OCI-LY7 (cell line): Measurements from ENCODE around the gene C1orf21. TPM values are rescaled to one million over a fixed set of nuclear protein-coding genes. Genes with fewer than 3 reads are reported as not detected.

Experiments
- BruUV-seq: library from RNA; stranded (reverse); fragments of 400-500 nt; replicated peaks from 2 replicates; lab custom pipeline; 2021; lab: Mats Ljungman, UMichigan
- CTCF ChIA-PET: fragments of 300-600 bp; sonication (Branson Sonifier 250); formaldehyde crosslinking; loops from one replicate; lab custom pipeline; 2022; ENCODE audit warnings: antibody characterized with exemption; ENCODE audit not compliant: unreplicated experiment; lab: Charles Lee
- POLR2A ChIA-PET: fragments of 300-600 bp; sonication (Branson Sonifier 250); formaldehyde crosslinking; loops from one replicate; lab custom pipeline; 2022; ENCODE audit warnings: antibody characterized with exemption; lab: Charles Lee
- DNase-seq: peaks from one replicate; pipeline ENCODE4 v3.0.0-alpha.2; 2015; ENCODE audit warnings: low spot score
- H2AFZ ChIP-seq: fragments of 200-600 bp; sonication (generic), shearing (Covaris generic); 2 replicates; pipeline ENCODE4 v1.6.1; 2014; ENCODE audit warnings: mild to moderate bottlenecking, antibody characterized with exemption, low read length, moderate library complexity
- H3K27ac ChIP-seq: fragments of 200-600 bp; sonication (generic); 2 replicates; pipeline ENCODE4 v1.5.1; 2014; ENCODE audit warnings: mixed run types, low read depth, mild to moderate bottlenecking, moderate library complexity, low read length, inconsistent platforms; ENCODE audit not compliant: poor library complexity, severe bottlenecking
- H3K36me3 ChIP-seq: fragments of 200-600 bp; sonication (generic); 2 replicates; pipeline ENCODE4 v1.6.1; 2014; ENCODE audit warnings: mild to moderate bottlenecking, antibody characterized with exemption, low read length, moderate library complexity, mixed read lengths; ENCODE audit not compliant: insufficient read depth
- H3K4me1 ChIP-seq: fragments of 200-600 bp; sonication (generic); 2 replicates; pipeline ENCODE4 v1.5.1; 2014; ENCODE audit warnings: mild to moderate bottlenecking, low read length; ENCODE audit not compliant: insufficient read depth, poor library complexity, severe bottlenecking
- H3K4me2 ChIP-seq: fragments of 200-600 bp; sonication (generic); 2 replicates; pipeline ENCODE4 v1.6.1; 2014; ENCODE audit warnings: mild to moderate bottlenecking, low read length
- H3K4me3 ChIP-seq: fragments of 200-600 bp; sonication (generic); 2 replicates; pipeline ENCODE4 v1.5.1; 2014; ENCODE audit warnings: mild to moderate bottlenecking, low read depth, low read length; ENCODE audit not compliant: poor library complexity, severe bottlenecking
- H3K79me2 ChIP-seq: fragments of 200-600 bp; sonication (generic); 2 replicates; pipeline ENCODE4 v1.6.1; 2016; ENCODE audit warnings: low read depth, mild to moderate bottlenecking, low read length, moderate library complexity, mixed read lengths; ENCODE audit not compliant: insufficient read depth
- H3K9me2 ChIP-seq: fragments of 200-600 bp; sonication (generic); 2 replicates; pipeline ENCODE4 v1.6.1; 2016; ENCODE audit warnings: mild to moderate bottlenecking, low read length, mixed read lengths; ENCODE audit not compliant: insufficient read depth
- H3K9me3 ChIP-seq: fragments of 200-600 bp; sonication (generic); 2 replicates; pipeline ENCODE4 v1.6.1; 2014; ENCODE audit warnings: mild to moderate bottlenecking, mixed run types, low read length, mixed read lengths
- H4K20me1 ChIP-seq: fragments of 200-600 bp; sonication (generic); 2 replicates; pipeline ENCODE4 v1.6.1; 2014; ENCODE audit warnings: mild to moderate bottlenecking, antibody characterized with exemption, low read length, moderate library complexity, mixed read lengths; ENCODE audit not compliant: insufficient read depth
- CTCF ChIP-seq: fragments of 200-600 bp; sonication (generic); conservative IDR thresholded peaks from 2 replicates; pipeline ENCODE4 v1.5.1; 2014; ENCODE audit warnings: mild to moderate bottlenecking, antibody characterized with exemption, low read length, moderate library complexity, mixed read lengths
- EZH2phosphoT487 ChIP-seq: fragments of 200-600 bp; sonication (generic); IDR thresholded peaks from 2 replicates; pipeline ENCODE4 v1.6.1; 2018; ENCODE audit warnings: low read depth, borderline replicate concordance, mild to moderate bottlenecking, mixed run types, antibody characterized with exemption, low read length, moderate library complexity, mixed read lengths
- intact Hi-C: fragments of 100-400 bp; cut with micrococcal nuclease; formaldehyde crosslinking; loops from one replicate; pipeline ENCODE4 v1.10.0; 2022; ENCODE audit not compliant: unreplicated experiment
- total RNA-seq, 2 experiments: library from RNA; depleted of rRNA in 1 of 2; stranded (reverse); fragments of >200 nt in 1 of 2; shearing (Covaris generic) in 1 of 2; gene quantifications; 2 replicates each; pipeline ENCODE4 v1.2.3, GENCODE V29; 2014 to 2022

The C1orf21 gene
- total RNA-seq, 2 experiments from 2014 or later: not detected

- CTCF ChIA-PET: no interaction called here
- H4K20me1 ChIP-seq: no peaks in the 10 kb centered on the region
- H3K9me3 ChIP-seq: no peaks in the 10 kb centered on the region
- no peaks in the 10 kb centered on the region for H3K36me3 ChIP-seq
- H3K27ac ChIP-seq: no peak overlapping the region
- no TSS peak for BruUV-seq
- no peaks in the 10 kb centered on the region for H3K79me2 ChIP-seq
- no peaks in the 10 kb centered on the region for H3K9me2 ChIP-seq
- H3K4me2 ChIP-seq: no peak overlapping the region
- POLR2A ChIA-PET: no interaction called here
- no peak overlapping the region for H3K4me3 ChIP-seq
- TF ChIP-seq EZH2phosphoT487: no peak
- intact Hi-C loops: no loop called here
- H3K4me1 ChIP-seq: no peaks in the 10 kb centered on the region
- DNase-seq: no peak
- H2AFZ ChIP-seq: no peak overlapping the region
Observed at GRCh38 chr1:184527402-184527801, 140.6 kb downstream of the C1orf21 start.

GRCh38 chr1:184530226-184530625, 143.4 kb downstream of the C1orf21 start:
- Histone ChIP-seq H3K4me1 (no peaks in the 10 kb centered on the region), H3K27ac (no peak overlapping the region), H3K9me3 (no peaks in the 10 kb centered on the region), H3K4me2 (no peak overlapping the region), H2AFZ (no peak overlapping the region), H3K9me2 (no peaks in the 10 kb centered on the region), H3K36me3 (no peaks in the 10 kb centered on the region), H4K20me1 (no peaks in the 10 kb centered on the region), H3K79me2 (no peaks in the 10 kb centered on the region), H3K4me3 (no peak overlapping the region)
- POLR2A ChIA-PET: interaction anchor here (0.6 to 1.0 kb wide), 4 partner anchors 14 to 1874 kb away, joined by 3 to 4 read pairs (median 3); no protein-coding TSS in a partner anchor
- CTCF ChIA-PET: no interaction called here
- TF ChIP-seq EZH2phosphoT487 (no peak), CTCF (no peak)
- intact Hi-C loops: no loop called here
- BruUV-seq: no TSS peak
- no peak for DNase-seq

- Histone ChIP-seq H3K4me2 (no peak overlapping the region), H3K4me1 (no peaks in the 10 kb centered on the region), H3K79me2 (no peaks in the 10 kb centered on the region), H3K9me2 (no peaks in the 10 kb centered on the region), H4K20me1 (no peaks in the 10 kb centered on the region), H2AFZ (no peak overlapping the region), H3K36me3 (no peaks in the 10 kb centered on the region), H3K27ac (no peak overlapping the region), H3K9me3 (no peaks in the 10 kb centered on the region), H3K4me3 (no peak overlapping the region)
- CTCF ChIA-PET: no interaction called here
- no TSS peak for BruUV-seq
- POLR2A ChIA-PET: interaction anchor here (0.6 to 1.6 kb wide), 4 partner anchors 10 to 49 kb away, joined by 3 to 4 read pairs (median 4); no protein-coding TSS in a partner anchor
- DNase-seq: no peak
- intact Hi-C loops: no loop called here
- TF ChIP-seq EZH2phosphoT487: no peak
- TF ChIP-seq CTCF: no peak
Observed at GRCh38 chr1:184531296-184531695, 144.5 kb downstream of the C1orf21 start.
